Ovary (tissue), 9 donors: Measurements from ENCODE around the gene MDN1. TPM values are rescaled to one million over a fixed set of nuclear protein-coding genes. Genes with fewer than 3 reads are reported as not detected.

ENCODE experiments used
- DNase-seq, 5 donors: peaks; one replicate each; pipeline ENCODE4 v3.0.0-alpha.2; 2019 to 2020
- H3K27ac ChIP-seq, 2 donors: fragments of 200-600 bp; one replicate each; pipeline versions ENCODE4 v1.5.1 to v1.8.0; 2019 to 2022
- H3K27me3 ChIP-seq: fragments of 200-600 bp; one replicate; pipeline ENCODE4 v1.8.0; 2022
- H3K36me3 ChIP-seq: fragments of 200-600 bp; sonication (generic); one replicate; pipeline ENCODE4 v1.5.1; 2019
- H3K4me1 ChIP-seq: one replicate; pipeline ENCODE4 v1.8.1; 2013; ENCODE audit warnings: mild to moderate bottlenecking, moderate library complexity; ENCODE audit not compliant: insufficient read depth
- H3K4me3 ChIP-seq: fragments of 200-600 bp; sonication (generic); one replicate; pipeline ENCODE4 v1.5.1; 2017
- H3K9me3 ChIP-seq, 2 donors: fragments of 200-600 bp in 1 of 2; sonication (generic) in 1 of 2; one replicate each; pipeline versions ENCODE4 v1.5.1 to v1.8.1; 2013 to 2019; ENCODE audit warnings: mild to moderate bottlenecking in 1 of 2, moderate library complexity in 1 of 2
- CTCF ChIP-seq, 3 donors: fragments of 450-650 bp in 2 of 3; fragments of 200-600 bp in 1 of 3; IDR thresholded peaks; one replicate each; pipeline versions ENCODE4 v1.5.1 to v1.8.0; 2016 to 2022; ENCODE audit warnings: antibody characterized with exemption in 3 of 3, mild to moderate bottlenecking in 1 of 3
- EP300 ChIP-seq: sonication (generic); formaldehyde crosslinking; IDR thresholded peaks from one replicate; pipeline ENCODE4 v1.6.1; 2017; ENCODE audit warnings: antibody characterized with exemption
- POLR2A ChIP-seq: fragments of 450-650 bp; IDR thresholded peaks from one replicate; pipeline ENCODE4 v1.6.1; 2017; ENCODE audit warnings: antibody characterized with exemption, mild to moderate bottlenecking, moderate library complexity
- WGBS, 3 donors: extraction: QIAGEN DNeasy Blood & Tissue Kit in 1 of 3; methylation state at CpG; one replicate each; pipeline versions ENCODE4 v1.1.5 to v1.1.7; 2013 to 2017; 5-methylcytosine and 5-hydroxymethylcytosine counted together
- intact Hi-C, 4 donors: fragments of 100-400 bp; cut with DNase I; formaldehyde crosslinking; loops; one replicate each; pipeline versions ENCODE4 v1.11.0 to v1.15.1; 2022 to 2023
- polyA plus RNA-seq, 2 donors: library from polyadenylated mRNA; stranded (reverse); fragments of 200-250 nt in 1 of 2; fragments of 350-450 nt in 1 of 2; fragmentation: Illumina TruSeq in 1 of 2; extraction: RNeasy Lipid Tissue Mini Kit (QIAGEN cat#74804) in 1 of 2; gene quantifications; one replicate each; pipeline ENCODE4 v1.2.3, GENCODE V29; 2013 to 2014
- total RNA-seq, 7 donors: library from RNA; depleted of rRNA in 2 of 7; stranded (reverse); fragments of >200 nt in 2 of 7; fragmentation: NEBNext Ultra II Directional in 3 of 7; extraction: Animal tissue kit (Norgen Biotek cat#: 25700) in 3 of 7; gene quantifications; one replicate each; pipeline versions ENCODE4 v1.1.0 to v1.2.4, GENCODE V29; 2016 to 2023
- donor health status: DM: no; HTN: no; CAD: no; lungs with moderate emphysema.
- donor health status: DM: no; HTN: no; CAD: no.
- donor health status: Bipolar disorder and iron deficiency.
- donor health status: DM: yes; HTN: yes; CAD: no.
- donor health status: DM: no; HTN: no; CAD: no.
- donor health status: DM: yes; HTN: yes; CAD: no.

Gene MDN1
- total and polyA plus RNA-seq, 9 donors, result 11.9 to 51.5 (median 32.3) TPM

GRCh38 chr6:89675949-89676748, 143.4 kb downstream of the MDN1 start:
- intact Hi-C loops, result no loop called here
- Histone ChIP-seq H3K27me3 (no peaks in the 10 kb centered on the region), H3K4me3 (no peak overlapping the region), H3K27ac (no peak overlapping the region), H3K4me1 (peaks cover 3% of the 10 kb centered on the region), H3K9me3 (no peaks in the 10 kb centered on the region), H3K36me3 (no peaks in the 10 kb centered on the region)
- no peak for DNase-seq
- WGBS, 3 donors, result 17 to 26% (median 18%) methylated on average over 7 of the region's 7 CpGs
- TF ChIP-seq EP300 (no peak), POLR2A (no peak)

- 94 to 95% (median 94%) methylated on average over 7 of the region's 7 CpGs for WGBS, 3 donors
- peaks cover 1% of the 10 kb centered on the region for H3K4me1 ChIP-seq
- H3K9me3 ChIP-seq, result no peaks in the 10 kb centered on the region
- H3K27me3 ChIP-seq, result no peaks in the 10 kb centered on the region
- intact Hi-C loops, result no loop called here
- no peak for TF ChIP-seq CTCF (IDR thresholded peaks at IDR 0.05)
- TF ChIP-seq EP300, result no peak
- TF ChIP-seq POLR2A, result no peak
- H3K27ac ChIP-seq, result no peak overlapping the region
- no peak overlapping the region for H3K4me3 ChIP-seq
- DNase-seq, result no peak
- no peaks in the 10 kb centered on the region for H3K36me3 ChIP-seq
These were observed 148.5 kb downstream of the MDN1 start for GRCh38 chr6:89670935-89671565.

- H3K36me3 ChIP-seq, result no peaks in the 10 kb centered on the region
- DNase-seq, result peak in 1 of 5 donors; percentile 44
- TF ChIP-seq POLR2A, result no peak
- TF ChIP-seq EP300, result no peak
- TF ChIP-seq CTCF (IDR thresholded peaks at IDR 0.05), result no peak
- H3K9me3 ChIP-seq, result no peaks in the 10 kb centered on the region
- H3K27ac ChIP-seq, result no peak overlapping the region
- WGBS, 3 donors, result 12 to 26% (median 15%) methylated on average over 6 of the region's 6 CpGs
- H3K4me1 ChIP-seq, result no peaks in the 10 kb centered on the region
- no peak overlapping the region for H3K4me3 ChIP-seq
- H3K27me3 ChIP-seq, result no peaks in the 10 kb centered on the region
- intact Hi-C loops, result no loop called here
These were observed 150.6 kb downstream of the MDN1 start for GRCh38 chr6:89669002-89669401.

- TF ChIP-seq CTCF (IDR thresholded peaks at IDR 0.05), result no peak
- no peak for TF ChIP-seq POLR2A
- no peak for TF ChIP-seq EP300
- DNase-seq, result no peak
- Histone ChIP-seq H3K27ac (no peak overlapping the region), H3K27me3 (no peaks in the 10 kb centered on the region), H3K36me3 (no peaks in the 10 kb centered on the region), H3K4me3 (no peak overlapping the region), H3K4me1 (no peaks in the 10 kb centered on the region), H3K9me3 (no peaks in the 10 kb centered on the region)
- WGBS, 3 donors, result 84 to 87% (median 85%) methylated on average over 5 of the region's 5 CpGs
- intact Hi-C loops, result no loop called here
These were observed 151.6 kb downstream of the MDN1 start for GRCh38 chr6:89667872-89668556.
